KOPT-K1 (cell line): ENCODE data around the gene DEDD2.

ENCODE experiments used
- H3K27ac ChIP-seq: fragments of 200-600 bp; sonication (generic); 2 replicates; pipeline ENCODE4 v1.5.1; 2016; ENCODE audit warnings: antibody characterized with exemption, mild to moderate bottlenecking, low read depth, low read length; ENCODE audit not compliant: poor library complexity, severe bottlenecking
- H3K36me3 ChIP-seq: fragments of 200-600 bp; sonication (generic); 2 replicates; pipeline ENCODE4 v1.5.1; 2017; ENCODE audit warnings: antibody characterized with exemption, mild to moderate bottlenecking, low read length, moderate library complexity; ENCODE audit not compliant: insufficient read depth
- H3K9me3 ChIP-seq: fragments of 200-600 bp; sonication (generic); 2 replicates; pipeline ENCODE4 v1.5.1; 2017; ENCODE audit warnings: antibody characterized with exemption, low read length, mild to moderate bottlenecking; ENCODE audit not compliant: insufficient read depth, poor library complexity, severe bottlenecking

Gene DEDD2

DNA sequence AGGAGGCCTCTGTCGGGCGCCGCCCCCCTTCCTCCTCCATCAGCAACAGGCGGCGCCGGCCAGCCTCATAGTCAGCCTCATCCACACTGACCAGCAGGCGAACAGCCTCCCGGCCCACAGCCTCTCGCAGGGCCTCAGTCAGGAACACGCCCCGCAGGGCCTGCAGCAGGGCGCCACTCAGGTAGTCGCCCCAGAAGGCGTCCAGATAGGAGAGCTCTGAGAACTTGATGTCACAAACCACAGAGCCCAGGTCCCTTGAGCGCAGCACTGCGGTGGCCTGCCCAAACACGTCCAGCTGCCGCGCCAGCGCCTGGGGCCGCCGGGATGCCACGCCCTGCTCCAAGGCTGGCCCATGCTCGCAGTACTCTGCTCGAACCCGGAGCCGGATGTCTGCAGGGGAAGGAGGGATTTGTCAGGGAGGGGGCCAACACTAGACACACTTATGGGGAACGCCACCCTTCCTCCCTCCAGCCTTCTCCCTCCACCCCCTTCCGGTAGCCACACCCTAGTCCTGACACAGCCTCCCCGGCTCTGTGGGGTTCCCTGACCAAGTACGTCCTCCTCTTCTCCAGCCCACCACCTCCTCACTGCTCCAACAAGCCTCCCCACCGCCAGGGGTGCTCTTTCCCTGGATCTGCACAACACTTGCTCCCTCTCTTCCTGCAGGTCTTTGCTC is 17.9 kb downstream of the DEDD2 start:
- peak overlapping the region; percentile 90 for H3K27ac ChIP-seq
- H3K36me3 ChIP-seq, result peaks cover 28% of the 10 kb centered on the region; the same call in 1 of the 2 replicates
- no peaks in the 10 kb centered on the region for H3K9me3 ChIP-seq

GRCh38 chr19:42198676-42199439 is 18.6 kb downstream of the DEDD2 start:
- H3K36me3 ChIP-seq, result peaks cover 21% of the 10 kb centered on the region; the same call in 1 of the 2 replicates
- no peaks in the 10 kb centered on the region for H3K9me3 ChIP-seq
- H3K27ac ChIP-seq, result peak overlapping the region; percentile 90

- Histone ChIP-seq H3K36me3 (peaks cover 9% of the 10 kb centered on the region; the same call in 1 of the 2 replicates), H3K27ac (peak overlapping the region; percentile 34), H3K9me3 (peaks cover 7% of the 10 kb centered on the region)
Measured at GRCh38 chr19:42197375-42197817, 20.1 kb downstream of the DEDD2 start.

- Histone ChIP-seq H3K36me3 (peaks cover 4% of the 10 kb centered on the region; the same call in 1 of the 2 replicates), H3K9me3 (peaks cover 7% of the 10 kb centered on the region), H3K27ac (no peak overlapping the region)
Measured at GRCh38 chr19:42196011-42197001, 21.2 kb downstream of the DEDD2 start.

- Histone ChIP-seq H3K27ac (no peak overlapping the region), H3K36me3 (peaks cover 4% of the 10 kb centered on the region; the same call in 1 of the 2 replicates), H3K9me3 (peaks cover 7% of the 10 kb centered on the region)
Measured at GRCh38 chr19:42193706-42194105, 23.8 kb downstream of the DEDD2 start.

- Histone ChIP-seq H3K36me3 (peaks cover 3% of the 10 kb centered on the region; the same call in 1 of the 2 replicates), H3K27ac (no peak overlapping the region), H3K9me3 (peaks cover 7% of the 10 kb centered on the region)
Measured at GRCh38 chr19:42193294-42193693, 24.2 kb downstream of the DEDD2 start.

DNA sequence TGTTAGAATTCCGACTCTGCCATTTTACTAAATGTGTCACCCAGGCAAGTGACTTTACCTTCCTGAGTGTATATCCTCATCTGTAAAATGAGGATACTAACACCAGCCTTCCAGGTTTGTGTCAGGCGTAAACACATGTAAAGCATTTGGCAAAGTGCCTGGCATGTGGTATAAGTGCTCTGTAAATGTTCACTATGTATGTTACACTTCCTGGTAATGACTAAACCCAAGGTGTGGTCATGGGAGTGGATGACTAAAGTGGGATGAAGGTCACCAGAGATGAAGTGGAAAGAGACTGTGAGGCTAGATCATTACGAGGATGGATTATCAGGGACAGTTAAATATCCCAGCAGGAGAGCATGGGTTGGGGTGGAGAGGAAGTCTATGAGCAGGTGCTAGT is 25.6 kb downstream of the DEDD2 start:
- Histone ChIP-seq H3K36me3 (no peaks in the 10 kb centered on the region), H3K27ac (no peak overlapping the region), H3K9me3 (peaks cover 7% of the 10 kb centered on the region)

DNA sequence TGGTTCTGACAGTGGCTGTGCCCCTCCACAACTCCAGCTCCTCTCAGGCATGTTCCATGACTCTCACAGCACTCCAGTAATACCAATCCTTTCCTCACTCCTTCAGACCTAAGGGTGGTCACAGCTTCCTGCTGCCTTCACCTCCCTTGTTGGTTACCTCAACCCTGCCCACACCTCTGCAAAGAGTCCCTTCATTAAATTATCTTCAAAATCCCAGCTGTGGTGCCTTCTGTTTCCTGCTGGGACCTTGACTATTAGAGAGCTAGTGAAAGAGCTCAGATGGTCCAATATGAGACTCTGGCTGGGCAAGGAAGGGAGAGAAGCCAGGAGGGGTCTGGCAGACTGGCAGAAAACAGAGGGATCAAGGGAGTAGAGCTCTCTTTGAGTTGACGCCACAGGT is 26.1 kb downstream of the DEDD2 start:
- no peak overlapping the region for H3K27ac ChIP-seq
- peaks cover 7% of the 10 kb centered on the region for H3K9me3 ChIP-seq
- H3K36me3 ChIP-seq, result no peaks in the 10 kb centered on the region

- Histone ChIP-seq H3K36me3 (no peaks in the 10 kb centered on the region), H3K27ac (no peak overlapping the region), H3K9me3 (peaks cover 7% of the 10 kb centered on the region)
Measured at GRCh38 chr19:42189133-42189532, 28.3 kb downstream of the DEDD2 start.

- Histone ChIP-seq H3K36me3 (no peaks in the 10 kb centered on the region), H3K9me3 (peaks cover 6% of the 10 kb centered on the region), H3K27ac (no peak overlapping the region)
Measured at GRCh38 chr19:42188665-42189064, 28.8 kb downstream of the DEDD2 start.

DNA sequence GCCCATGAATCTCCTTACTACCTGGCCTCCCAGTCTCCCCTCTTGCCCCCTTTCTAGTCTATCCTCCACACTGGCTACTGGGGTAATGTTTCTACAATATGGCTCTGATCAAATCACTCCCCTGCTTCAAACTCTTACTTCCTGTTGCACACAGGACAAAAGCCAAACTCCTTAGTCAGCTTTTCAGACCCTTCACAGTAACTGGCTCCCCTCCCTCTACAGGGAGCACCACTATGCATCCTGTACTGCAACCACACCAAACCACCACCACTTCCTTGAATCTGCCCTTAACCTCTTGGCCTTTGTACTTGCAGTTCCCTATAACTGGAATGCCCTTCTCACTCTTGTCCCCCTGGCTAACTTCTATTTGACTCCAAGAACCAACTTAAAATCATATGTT is 32.2 kb downstream of the DEDD2 start:
- no peak overlapping the region for H3K27ac ChIP-seq
- H3K36me3 ChIP-seq, result no peaks in the 10 kb centered on the region
- no peaks in the 10 kb centered on the region for H3K9me3 ChIP-seq

DNA sequence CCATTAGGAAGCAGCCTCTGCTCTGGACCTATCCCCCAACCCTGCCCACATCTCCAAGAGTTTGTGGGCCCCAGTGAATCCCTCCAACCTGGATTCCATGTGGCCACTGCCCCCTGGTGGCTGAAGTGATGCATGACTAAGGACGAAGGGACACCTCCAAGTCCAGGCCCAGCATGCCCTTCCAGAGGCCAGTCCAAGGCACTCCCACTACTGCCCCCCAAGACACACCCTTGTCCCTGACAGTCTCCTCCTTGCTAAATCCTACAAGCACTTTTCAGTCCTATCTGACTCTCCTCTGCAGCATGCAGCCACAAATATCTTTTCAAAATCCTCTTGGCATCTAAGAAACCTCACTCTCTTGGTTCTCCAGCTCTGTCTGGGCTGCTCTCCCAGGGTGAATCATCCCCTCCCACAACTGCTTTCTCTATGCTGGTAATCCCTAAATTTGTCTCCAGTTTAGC is 33.0 kb downstream of the DEDD2 start:
- H3K9me3 ChIP-seq, result no peaks in the 10 kb centered on the region
- no peaks in the 10 kb centered on the region for H3K36me3 ChIP-seq
- no peak overlapping the region for H3K27ac ChIP-seq

- no peak overlapping the region for H3K27ac ChIP-seq
- no peaks in the 10 kb centered on the region for H3K9me3 ChIP-seq
- H3K36me3 ChIP-seq, result no peaks in the 10 kb centered on the region
Measured at GRCh38 chr19:42178791-42179674, 38.4 kb downstream of the DEDD2 start.

- no peak overlapping the region for H3K27ac ChIP-seq
- no peaks in the 10 kb centered on the region for H3K9me3 ChIP-seq
Measured at GRCh38 chr19:42177686-42178019, 39.8 kb downstream of the DEDD2 start.

More at GRCh38 chr19:42177686-42178019, 39.8 kb downstream of the DEDD2 start:
- H3K36me3 ChIP-seq, result no peaks in the 10 kb centered on the region
